Spleen (tissue), 11 donors: Measurements from ENCODE around the gene RANBP17. TPM values are rescaled to one million over a fixed set of nuclear protein-coding genes. Genes with fewer than 3 reads are reported as not detected.

ENCODE experiments used
- DNase-seq: peaks from one replicate; pipeline ENCODE4 v3.0.0-alpha.2; 2020
- H3K27ac ChIP-seq, 8 donors: fragments of 200-600 bp; sonication (generic) in 7 of 8; 1 replicate in 4 of 8; 2 replicates in 4 of 8; pipeline versions ENCODE4 v1.5.0 to v1.8.0; 2016 to 2021; ENCODE audit warnings: inconsistent platforms in 4 of 8, mild to moderate bottlenecking in 4 of 8, moderate library complexity in 1 of 8
- H3K27me3 ChIP-seq, 7 donors: fragments of 200-600 bp; sonication (generic) in 6 of 7; replicated peaks in 1 of 7; 1 replicate in 4 of 7; 2 replicates in 3 of 7; pipeline versions ENCODE4 v1.5.0 to v1.8.0; 2016 to 2021; ENCODE audit warnings: inconsistent platforms in 3 of 7, mild to moderate bottlenecking in 1 of 7
- H3K36me3 ChIP-seq, 6 donors: fragments of 200-600 bp; sonication (generic) in 5 of 6; 1 replicate in 4 of 6; 2 replicates in 2 of 6; pipeline versions ENCODE4 v1.5.0 to v1.8.0; 2016 to 2021; ENCODE audit warnings: inconsistent platforms in 2 of 6
- H3K4me1 ChIP-seq, 6 donors: fragments of 200-600 bp; sonication (generic) in 5 of 6; 1 replicate in 3 of 6; 2 replicates in 3 of 6; pipeline versions ENCODE4 v1.5.0 to v1.8.0; 2016 to 2021; ENCODE audit warnings: inconsistent platforms in 3 of 6
- H3K4me3 ChIP-seq, 8 donors: fragments of 200-600 bp; sonication (generic) in 7 of 8; 1 replicate in 4 of 8; 2 replicates in 4 of 8; pipeline versions ENCODE4 v1.5.0 to v1.8.0; 2016 to 2021; ENCODE audit warnings: inconsistent platforms in 4 of 8, mild to moderate bottlenecking in 4 of 8, moderate library complexity in 2 of 8
- H3K9me3 ChIP-seq, 8 donors: fragments of 200-600 bp; sonication (generic) in 7 of 8; 1 replicate in 4 of 8; 2 replicates in 4 of 8; pipeline versions ENCODE4 v1.5.0 to v1.8.0; 2016 to 2021; ENCODE audit warnings: inconsistent platforms in 4 of 8
- POLR2A ChIP-seq, 3 donors: fragments of 450-650 bp; IDR thresholded peaks; one replicate each; pipeline ENCODE4 v1.5.1; 2017; ENCODE audit warnings: antibody characterized with exemption in 3 of 3, mild to moderate bottlenecking in 1 of 3
- POLR2AphosphoS5 ChIP-seq, 3 donors: sonication (generic); formaldehyde crosslinking; IDR thresholded peaks; one replicate each; pipeline ENCODE4 v1.5.1; 2017; ENCODE audit warnings: antibody characterized with exemption in 3 of 3
- WGBS, 5 donors: extraction: QIAGEN DNeasy Blood & Tissue Kit in 3 of 5; methylation state at CpG; one replicate each; pipeline versions ENCODE4 v1.1.5 to v1.1.7; 2013 to 2018; 5-methylcytosine and 5-hydroxymethylcytosine counted together
- intact Hi-C: fragments of 100-400 bp; cut with DNase I; formaldehyde crosslinking; loops from one replicate; pipeline ENCODE4 v1.15.0; 2023; ENCODE audit warnings: low total_unique reads
- polyA plus RNA-seq, 3 donors: library from polyadenylated mRNA; stranded (reverse); fragments of 200-250 nt; gene quantifications; one replicate each; pipeline ENCODE4 v1.2.1, GENCODE V29; 2013
- total RNA-seq, 7 donors: library from RNA; depleted of rRNA in 3 of 7; stranded (reverse); fragments of >200 nt in 3 of 7; fragmentation: NEBNext Ultra II Directional in 4 of 7; extraction: Animal tissue kit (Norgen Biotek cat#: 25700) in 4 of 7; gene quantifications; one replicate each; pipeline versions ENCODE4 v1.1.0 to v1.2.1, GENCODE V29; 2016 to 2021
- TF ChIP-seq, protein P1 (sequence below), 11 experiments: fragments of 200-600 bp in 7 of 11; fragments of 450-650 bp in 4 of 11; sonication (generic) in 4 of 11; IDR thresholded peaks in 8 of 11; conservative IDR thresholded peaks in 3 of 11; 1 replicate in 7 of 11; 2 replicates in 4 of 11; pipeline versions ENCODE4 v1.4.0 to v1.8.0; 2016 to 2021; ENCODE audit warnings: antibody characterized with exemption in 11 of 11, inconsistent platforms in 4 of 11, mild to moderate bottlenecking in 1 of 11
- donor health status: healthy with polysubstance abuse.
- donor health status: DM: no; HTN: no; CAD: no; lungs with moderate emphysema.
- donor health status: DM: no; HTN: no; CAD: no.
- donor health status: Bipolar disorder and iron deficiency.
- donor health status: healthy.
- donor health status: DM: no; HTN: no; CAD: no.
- donor health status: DM: yes; HTN: yes; CAD: no.

Gene RANBP17
- total and polyA plus RNA-seq, 10 donors, result 0.56 to 6.6 (median 3.4) TPM

GRCh38 chr5:171316258-171317121 is 454.7 kb downstream of the RANBP17 start:
- TF ChIP-seq POLR2A (IDR thresholded peaks at IDR 0.05) (no peak), POLR2AphosphoS5 (IDR thresholded peaks at IDR 0.05) (no peak)
- TF ChIP-seq, protein P1, sequence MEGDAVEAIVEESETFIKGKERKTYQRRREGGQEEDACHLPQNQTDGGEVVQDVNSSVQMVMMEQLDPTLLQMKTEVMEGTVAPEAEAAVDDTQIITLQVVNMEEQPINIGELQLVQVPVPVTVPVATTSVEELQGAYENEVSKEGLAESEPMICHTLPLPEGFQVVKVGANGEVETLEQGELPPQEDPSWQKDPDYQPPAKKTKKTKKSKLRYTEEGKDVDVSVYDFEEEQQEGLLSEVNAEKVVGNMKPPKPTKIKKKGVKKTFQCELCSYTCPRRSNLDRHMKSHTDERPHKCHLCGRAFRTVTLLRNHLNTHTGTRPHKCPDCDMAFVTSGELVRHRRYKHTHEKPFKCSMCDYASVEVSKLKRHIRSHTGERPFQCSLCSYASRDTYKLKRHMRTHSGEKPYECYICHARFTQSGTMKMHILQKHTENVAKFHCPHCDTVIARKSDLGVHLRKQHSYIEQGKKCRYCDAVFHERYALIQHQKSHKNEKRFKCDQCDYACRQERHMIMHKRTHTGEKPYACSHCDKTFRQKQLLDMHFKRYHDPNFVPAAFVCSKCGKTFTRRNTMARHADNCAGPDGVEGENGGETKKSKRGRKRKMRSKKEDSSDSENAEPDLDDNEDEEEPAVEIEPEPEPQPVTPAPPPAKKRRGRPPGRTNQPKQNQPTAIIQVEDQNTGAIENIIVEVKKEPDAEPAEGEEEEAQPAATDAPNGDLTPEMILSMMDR (IDR thresholded peaks at IDR 0.05 in 8 of 11, conservative IDR thresholded peaks at IDR 0.05 in 3 of 11), result no peak
- Histone ChIP-seq H3K36me3 (no peaks in the 10 kb centered on the region), H3K4me1 (peaks cover 18 to 57% (median 52%) of the 10 kb centered on the region in 6 donors), H3K9me3 (no peaks in the 10 kb centered on the region), H3K4me3 (peak overlapping the region in 4 of 8 donors; percentile 6 to 45 (median 12)), H3K27ac (no peak overlapping the region), H3K27me3 (peaks cover 22 to 100% (median 91%) of the 10 kb centered on the region in 7 donors)
- intact Hi-C loops, result no loop called here
- WGBS, 5 donors, result 5 to 11% (median 9%) methylated on average over 23 to 66 of the region's 66 CpGs
- no peak for DNase-seq

DNA sequence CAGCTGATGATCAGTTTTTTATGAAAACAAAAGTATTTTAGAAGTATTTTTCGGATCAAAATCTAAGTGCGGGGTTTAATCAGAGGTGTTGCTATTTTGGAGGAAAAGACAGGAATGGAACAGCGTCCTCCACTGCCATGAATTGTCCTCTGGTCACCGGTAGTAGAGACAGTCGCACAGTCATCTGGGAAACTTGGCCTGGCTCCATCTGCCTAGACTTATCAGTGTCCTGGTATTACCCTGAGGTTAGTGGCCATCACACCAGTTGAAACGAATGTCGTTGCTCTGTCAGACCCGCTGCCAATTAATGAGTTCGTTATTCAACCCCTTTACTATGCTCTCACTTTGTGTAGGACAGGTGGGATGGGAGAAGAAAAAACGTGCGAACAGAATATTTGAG is 455.4 kb downstream of the RANBP17 start:
- WGBS, 5 donors, result 10 to 19% (median 14%) methylated on average over 11 of the region's 11 CpGs
- H3K27ac ChIP-seq, result no peak overlapping the region
- DNase-seq, result no peak
- TF ChIP-seq POLR2AphosphoS5 (IDR thresholded peaks at IDR 0.05), result no peak
- TF ChIP-seq POLR2A (IDR thresholded peaks at IDR 0.05), result no peak
- TF ChIP-seq, protein P1 (IDR thresholded peaks at IDR 0.05 in 8 of 11, conservative IDR thresholded peaks at IDR 0.05 in 3 of 11), result no peak
- H3K36me3 ChIP-seq, result no peaks in the 10 kb centered on the region
- H3K9me3 ChIP-seq, result no peaks in the 10 kb centered on the region
- peaks cover 11 to 50% (median 44%) of the 10 kb centered on the region in 6 donors for H3K4me1 ChIP-seq
- intact Hi-C loops, result no loop called here
- H3K27me3 ChIP-seq, result peaks cover 19 to 100% (median 84%) of the 10 kb centered on the region in 7 donors
- no peak overlapping the region for H3K4me3 ChIP-seq

GRCh38 chr5:171318026-171318425 is 456.2 kb downstream of the RANBP17 start:
- peaks cover 7 to 42% (median 36%) of the 10 kb centered on the region in 6 donors for H3K4me1 ChIP-seq
- 5 to 13% (median 11%) methylated on average over 5 to 9 of the region's 9 CpGs for WGBS, 5 donors
- peaks cover 19 to 100% (median 76%) of the 10 kb centered on the region in 7 donors for H3K27me3 ChIP-seq
- H3K36me3 ChIP-seq, result no peaks in the 10 kb centered on the region
- H3K27ac ChIP-seq, result no peak overlapping the region
- no peaks in the 10 kb centered on the region for H3K9me3 ChIP-seq
- intact Hi-C loops, result no loop called here
- DNase-seq, result no peak
- no peak for TF ChIP-seq POLR2A (IDR thresholded peaks at IDR 0.05)
- TF ChIP-seq POLR2AphosphoS5 (IDR thresholded peaks at IDR 0.05), result no peak
- TF ChIP-seq, protein P1 (IDR thresholded peaks at IDR 0.05 in 8 of 11, conservative IDR thresholded peaks at IDR 0.05 in 3 of 11), result no peak
- H3K4me3 ChIP-seq, result no peak overlapping the region

DNA sequence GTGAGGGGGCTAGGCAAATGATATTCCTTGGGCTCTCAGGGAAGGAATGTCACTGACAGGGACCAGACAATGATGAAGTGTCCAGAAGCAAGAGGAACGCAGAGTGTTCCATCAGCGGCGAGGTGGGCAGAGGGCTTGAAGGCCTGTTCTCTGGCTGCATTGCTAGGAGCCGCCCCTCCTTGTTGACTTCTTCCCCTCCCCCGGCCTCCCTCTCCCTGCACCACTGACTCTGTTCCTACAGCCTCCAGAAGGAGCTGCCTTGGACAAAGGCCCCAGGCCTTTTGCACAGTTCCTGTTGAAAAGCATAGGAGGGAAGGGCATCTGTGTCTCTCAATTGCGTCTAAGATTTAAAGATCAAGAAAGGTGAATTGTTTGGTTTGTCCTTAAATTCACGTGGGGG is 459.6 kb downstream of the RANBP17 start:
- no peak for TF ChIP-seq POLR2A (IDR thresholded peaks at IDR 0.05)
- TF ChIP-seq, protein P1 (IDR thresholded peaks at IDR 0.05 in 8 of 11, conservative IDR thresholded peaks at IDR 0.05 in 3 of 11), result no peak
- no peak for TF ChIP-seq POLR2AphosphoS5 (IDR thresholded peaks at IDR 0.05)
- WGBS, 5 donors, result 72 to 91% (median 79%) methylated on average over 7 of the region's 7 CpGs
- Histone ChIP-seq H3K27ac (no peak overlapping the region), H3K4me3 (no peak overlapping the region), H3K27me3 (peaks cover 3 to 100% (median 42%) of the 10 kb centered on the region in 7 donors), H3K9me3 (peaks cover 0 to 3% (median 0%) of the 10 kb centered on the region in 8 donors), H3K4me1 (peaks cover 3 to 16% (median 7%) of the 10 kb centered on the region in 6 donors), H3K36me3 (no peaks in the 10 kb centered on the region)
- intact Hi-C loops, result no loop called here
- DNase-seq, result no peak
